HG02588 (cell line): ENCODE measurements around the gene DESI2.
"Not testable (repeated sequence)": the region's sequence is repeated elsewhere in the genome, so short reads cannot be mapped to it uniquely, and the experiment has no call there.

Source experiments
- ATAC-seq: cut with Tn5 transposase; IDR thresholded peaks from one replicate; pipeline ENCODE4 v1.9.1; 2021; ENCODE audit warnings: mild to moderate bottlenecking, moderate library complexity; ENCODE audit not compliant: unreplicated experiment

DESI2 gene

DNA sequence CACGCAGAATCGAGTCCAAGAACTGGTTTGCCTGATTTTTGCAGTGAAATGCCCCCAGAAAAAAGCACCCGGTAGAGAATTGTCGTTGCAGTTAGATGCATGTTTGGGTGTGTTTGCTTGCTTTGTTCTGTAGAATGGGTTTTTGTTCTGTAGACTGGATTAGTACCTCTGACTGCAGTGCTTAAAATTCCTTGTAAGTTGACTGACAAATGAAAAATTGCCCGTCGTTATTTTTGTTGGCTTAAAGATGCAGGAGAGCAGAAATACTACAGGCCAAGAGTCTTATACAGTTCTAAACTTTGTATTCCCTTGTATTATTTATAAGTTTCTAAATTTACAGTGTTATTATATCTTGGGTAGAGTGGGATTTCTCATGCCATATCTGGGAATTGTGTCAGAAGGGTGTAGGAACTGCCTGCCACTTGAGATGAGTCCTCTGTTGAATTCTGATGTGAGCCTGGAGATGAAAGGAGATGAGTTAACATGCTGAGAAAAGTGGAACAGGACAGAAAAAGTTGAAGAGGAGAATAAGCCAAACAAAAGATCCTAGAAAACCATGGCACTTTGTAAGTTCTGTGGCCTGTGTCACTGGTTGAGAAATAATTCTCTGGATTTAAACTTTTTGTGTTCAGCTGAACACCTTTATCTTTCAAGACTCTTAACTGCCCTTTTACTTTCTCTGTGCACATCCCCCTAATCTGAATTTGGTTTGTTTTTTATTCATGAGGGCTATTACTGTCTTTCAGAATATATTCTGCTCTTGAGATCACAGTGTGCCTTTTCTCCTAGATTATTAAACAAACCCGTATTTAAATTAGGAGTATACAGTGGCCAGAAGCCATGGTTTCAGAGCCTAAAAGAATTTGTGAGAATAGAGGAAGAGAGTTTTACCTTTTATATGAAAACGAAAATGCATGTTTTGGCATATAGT lies 1.4 kb downstream of the DESI2 start:
- ATAC-seq: no peak

DNA sequence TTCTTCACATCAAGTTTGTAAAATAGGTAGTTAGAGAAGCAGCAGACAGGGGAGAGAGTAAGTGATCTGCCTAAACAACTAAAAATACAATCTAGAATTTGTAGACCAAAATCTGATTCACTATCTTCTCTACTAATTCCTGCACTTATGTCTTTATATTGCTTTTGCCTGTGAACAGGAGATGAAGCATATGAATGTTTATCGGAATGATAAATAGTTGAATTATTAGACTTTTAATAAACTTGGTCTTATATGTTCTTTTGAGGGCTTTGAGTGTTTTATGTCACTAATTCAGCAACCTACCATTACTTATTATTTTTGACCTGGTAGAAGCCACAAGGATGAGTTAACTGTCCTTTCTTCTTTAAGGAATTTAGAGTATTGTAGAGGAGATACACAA lies 2.3 kb downstream of the DESI2 start:
- ATAC-seq: no peak

DNA sequence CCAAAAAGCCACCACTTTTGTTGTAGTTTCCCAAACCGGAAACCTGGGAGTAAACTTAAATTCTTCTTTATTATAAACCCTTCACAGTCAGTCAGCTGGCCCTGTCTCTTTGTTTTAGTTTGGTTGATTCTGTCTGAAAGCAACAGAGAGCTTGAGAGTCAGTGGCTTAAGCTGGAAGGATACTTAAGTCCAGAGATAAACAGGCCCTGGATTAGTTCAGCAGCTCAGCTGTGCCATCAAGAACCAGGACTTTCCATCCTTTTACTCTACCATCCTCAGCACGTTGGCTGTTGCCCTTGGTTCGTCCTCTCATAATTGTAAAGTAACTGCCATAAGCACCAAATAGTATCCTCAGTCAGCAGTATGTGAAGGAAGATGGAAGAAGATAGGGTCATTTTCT lies 4.5 kb downstream of the DESI2 start:
- no peak for ATAC-seq

DNA sequence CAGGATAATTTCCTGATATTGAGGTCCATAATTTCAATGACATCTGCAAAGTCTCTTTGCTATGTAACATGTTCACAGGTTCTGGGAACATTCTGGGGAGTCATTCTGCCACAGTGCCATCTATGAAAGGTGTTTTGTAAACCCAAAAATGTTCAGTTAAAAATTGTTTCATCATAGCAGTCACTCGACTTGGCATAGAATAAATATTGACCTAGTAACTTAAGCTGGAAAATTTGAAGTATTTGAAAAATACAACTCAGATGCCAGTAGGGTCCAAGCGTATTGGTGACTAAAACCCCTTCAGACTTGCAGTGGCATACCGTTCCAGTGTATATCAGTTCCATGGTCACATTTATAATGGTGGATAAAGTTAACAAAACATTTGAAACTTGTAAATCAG lies 6.8 kb downstream of the DESI2 start:
- no peak for ATAC-seq

DNA sequence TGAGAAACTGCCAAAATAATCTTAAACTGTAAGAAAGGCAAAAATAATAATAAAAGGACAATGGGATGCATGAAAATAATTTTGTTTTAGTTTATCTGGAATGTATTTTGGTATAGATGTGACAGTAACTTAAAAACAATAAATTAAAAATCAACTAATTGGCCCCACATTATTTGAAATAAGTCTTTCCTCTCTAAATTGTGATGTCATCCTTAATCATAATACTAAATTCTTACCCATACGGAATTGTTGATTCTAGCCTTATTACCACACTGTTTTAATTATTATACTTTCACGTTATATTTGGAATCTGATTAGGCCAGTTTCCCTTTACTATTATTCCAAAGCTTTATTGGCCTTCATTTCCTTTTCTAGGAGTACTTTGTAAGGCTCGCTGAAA lies 7.7 kb downstream of the DESI2 start:
- no peak for ATAC-seq

DNA sequence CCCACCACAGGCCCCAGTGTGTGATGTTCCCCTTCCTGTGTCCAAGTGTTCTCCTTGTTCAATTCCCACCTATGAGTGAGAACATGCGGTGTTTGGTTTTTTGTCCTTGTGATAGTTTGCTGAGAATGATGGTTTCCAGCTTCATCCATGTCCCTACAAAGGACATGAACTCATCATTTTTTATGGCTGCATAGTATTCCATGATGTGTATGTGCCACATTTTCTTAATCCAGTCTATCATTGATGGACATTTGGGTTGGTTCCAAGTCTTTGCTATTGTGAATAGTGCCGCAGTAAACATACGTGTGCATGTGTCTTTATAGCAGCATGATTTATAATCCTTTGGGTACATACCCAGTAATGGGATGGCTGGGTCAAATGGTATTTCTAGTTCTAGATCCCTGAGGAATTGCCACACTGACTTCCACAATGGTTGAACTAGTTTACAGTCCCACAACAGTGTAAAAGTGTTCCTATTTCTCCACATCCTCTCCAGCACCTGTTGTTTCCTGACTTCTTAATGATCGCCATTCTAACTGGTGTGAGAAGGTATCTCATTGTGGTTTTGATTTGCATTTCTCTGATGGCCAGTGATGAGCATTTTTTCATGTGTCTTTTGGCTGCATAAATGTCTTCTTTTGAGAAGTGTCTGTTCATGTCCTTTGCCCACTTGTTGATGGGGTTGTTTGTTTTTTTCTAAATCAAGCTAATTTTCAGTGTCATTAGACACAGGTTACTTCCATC lies 8.8 kb downstream of the DESI2 start:
- not testable (repeated sequence) for ATAC-seq

DNA sequence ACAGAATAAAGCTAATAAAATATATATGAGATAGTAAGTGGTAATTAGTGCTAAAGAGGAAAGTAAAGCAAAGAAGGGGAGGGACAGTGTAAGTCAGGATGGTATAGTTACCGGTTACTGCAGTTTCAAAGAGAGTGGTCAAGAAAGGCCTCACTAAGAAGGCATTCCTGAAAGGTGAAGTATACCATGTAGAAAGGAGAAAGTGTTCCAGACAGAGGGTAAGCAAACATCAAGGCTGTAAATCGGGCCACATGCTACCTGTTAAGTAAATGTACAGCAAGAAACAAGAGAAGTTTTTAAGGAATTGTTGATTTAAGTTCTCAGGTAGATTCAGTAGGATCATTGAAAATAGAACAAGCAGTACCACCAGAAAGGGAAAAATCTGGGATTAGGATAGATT lies 9.7 kb downstream of the DESI2 start:
- no peak for ATAC-seq

DNA sequence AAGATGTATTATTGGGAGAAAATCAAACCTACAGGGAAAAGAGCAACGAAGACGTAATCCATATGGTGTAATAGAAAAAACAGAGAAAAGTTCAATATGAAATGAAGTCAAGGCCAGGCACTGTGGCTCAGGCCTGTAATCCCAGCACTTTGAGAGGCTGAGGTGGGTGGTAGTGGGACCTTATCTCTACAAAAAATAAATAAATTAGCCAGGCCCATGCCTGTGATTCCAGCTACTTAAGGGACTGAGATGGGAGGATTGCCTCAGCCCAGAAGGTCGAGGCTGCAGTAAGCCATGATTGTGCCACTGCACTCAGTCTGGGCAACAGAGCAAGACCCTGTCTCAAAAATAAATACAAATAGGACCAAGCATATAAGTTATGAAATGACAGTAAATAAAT lies 11.4 kb downstream of the DESI2 start:
- ATAC-seq: no peak

DNA sequence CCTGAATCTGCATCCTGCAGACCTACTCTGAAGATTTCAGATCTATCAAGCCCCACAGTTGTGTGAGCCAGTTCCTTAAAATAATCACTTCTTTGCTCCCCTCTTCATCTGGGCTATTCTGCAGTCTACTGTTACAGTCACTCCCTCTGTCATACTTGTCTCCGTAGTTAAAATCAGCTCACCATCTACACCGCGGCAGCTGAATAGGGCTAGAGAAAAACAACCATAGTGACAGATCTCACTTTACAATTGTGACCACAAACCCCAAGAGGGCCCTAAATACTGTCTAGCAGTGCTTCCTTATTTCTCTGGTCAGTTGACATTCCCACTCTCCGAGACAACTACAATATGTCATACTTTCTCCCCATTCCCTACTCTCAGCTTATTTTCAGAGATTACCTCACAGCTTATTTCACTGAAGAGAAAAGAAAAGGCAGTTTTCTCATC lies 12.9 kb downstream of the DESI2 start:
- peak; percentile 88 for ATAC-seq

DNA sequence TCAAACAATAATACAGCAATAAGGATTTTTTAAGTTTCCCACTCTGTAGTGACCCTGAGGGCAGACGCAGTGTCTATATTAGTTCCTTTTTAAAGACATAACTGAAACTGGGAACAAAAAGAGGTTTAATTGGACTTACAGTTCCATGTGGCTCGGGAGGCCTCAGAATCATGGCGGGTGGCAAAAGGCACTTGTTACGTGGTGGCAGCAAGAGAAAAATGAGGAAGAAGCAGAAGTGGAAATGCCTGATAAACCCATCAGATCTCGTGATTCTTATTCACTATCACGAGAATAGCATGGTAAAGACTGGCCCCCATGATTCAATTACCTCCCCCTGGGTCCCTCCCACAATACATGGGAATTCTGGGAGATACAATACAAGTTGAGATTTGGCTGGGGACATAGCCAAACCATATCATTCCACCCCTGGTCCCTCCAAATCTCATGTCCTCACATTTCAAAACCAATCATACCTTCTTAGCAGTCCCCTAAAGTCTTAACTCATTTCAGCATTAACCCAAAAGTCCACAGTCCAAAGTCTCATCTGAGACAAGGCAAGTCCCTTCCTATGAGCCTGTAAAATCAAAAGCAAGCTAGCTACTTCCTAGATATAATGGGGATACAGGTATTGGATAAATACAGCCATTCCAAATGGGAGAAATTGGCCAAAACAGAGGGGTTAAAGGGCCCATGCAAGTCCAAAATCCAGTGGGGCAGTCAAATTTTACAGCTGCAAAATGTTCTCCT lies 13.9 kb downstream of the DESI2 start:
- ATAC-seq: not testable (repeated sequence)

DNA sequence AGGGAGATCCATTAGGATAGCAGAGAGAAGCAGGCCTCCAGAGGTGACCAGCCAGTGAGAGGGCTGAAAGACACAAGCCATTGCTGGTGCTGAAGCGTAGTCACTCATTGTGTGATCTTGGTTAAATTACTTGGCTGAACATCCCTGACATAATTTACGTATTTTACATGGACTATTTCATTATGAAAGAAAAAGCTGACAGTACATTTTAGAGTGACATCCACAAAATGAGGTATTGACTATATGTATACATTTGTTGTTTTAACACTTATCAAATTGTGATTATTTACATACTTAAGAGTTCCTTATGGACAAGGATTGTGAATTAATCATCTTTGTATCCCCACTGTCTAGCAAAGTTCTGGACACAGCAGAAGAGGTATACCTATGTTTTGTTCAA lies 14.9 kb downstream of the DESI2 start:
- no peak for ATAC-seq

DNA sequence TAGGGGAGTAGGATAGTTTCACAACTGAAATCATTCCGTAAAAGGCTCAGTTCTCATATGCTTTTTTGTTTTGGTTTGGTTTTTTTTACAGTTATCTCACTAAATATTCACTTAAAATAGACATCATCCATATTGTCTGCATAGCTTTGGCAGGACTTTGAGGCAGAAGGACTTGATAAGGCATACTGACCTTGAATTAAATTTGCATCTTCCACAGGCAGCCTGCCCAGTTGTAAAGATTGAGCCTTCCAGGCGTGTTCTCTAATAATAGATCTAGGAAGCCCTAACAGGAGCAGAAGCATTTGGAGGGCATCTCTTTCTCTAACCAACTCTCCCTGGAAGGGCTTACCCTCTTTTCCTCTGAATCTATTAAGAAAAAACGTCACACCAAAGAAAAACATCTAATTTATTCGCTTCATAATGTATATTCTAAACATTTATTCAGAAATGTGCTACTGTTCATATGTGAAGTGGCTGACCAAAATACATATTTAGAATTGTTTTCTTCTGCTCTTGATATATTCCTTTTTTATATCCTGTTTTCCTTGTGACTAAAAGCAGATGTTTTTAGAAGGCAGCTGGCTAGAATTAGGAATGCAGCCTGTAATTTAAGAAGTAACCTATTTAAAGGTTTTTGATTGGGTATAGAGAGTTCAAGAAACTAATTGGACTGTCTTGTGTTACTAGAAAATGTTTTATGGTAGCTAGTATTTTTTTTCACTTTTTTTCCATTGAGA lies 20.2 kb downstream of the DESI2 start:
- ATAC-seq: no peak

DNA sequence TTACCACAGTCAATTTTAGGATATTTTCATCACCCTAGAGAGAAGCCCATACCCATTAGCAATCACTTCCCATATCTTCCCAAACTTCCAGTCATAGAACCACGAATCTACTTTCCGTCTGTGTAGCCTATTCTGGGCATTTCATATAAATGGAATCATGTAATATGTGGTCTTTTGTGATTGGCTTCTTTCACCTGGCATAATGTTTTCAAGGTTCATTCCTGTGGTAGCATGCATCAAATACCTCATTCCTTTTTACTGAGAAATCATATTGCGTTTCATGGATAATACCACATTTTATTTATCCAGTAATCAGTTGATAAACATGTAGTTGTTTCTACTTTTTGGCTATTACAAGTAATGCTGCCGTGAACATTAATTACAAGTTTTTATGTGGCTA lies 21.5 kb downstream of the DESI2 start:
- ATAC-seq: no peak

DNA sequence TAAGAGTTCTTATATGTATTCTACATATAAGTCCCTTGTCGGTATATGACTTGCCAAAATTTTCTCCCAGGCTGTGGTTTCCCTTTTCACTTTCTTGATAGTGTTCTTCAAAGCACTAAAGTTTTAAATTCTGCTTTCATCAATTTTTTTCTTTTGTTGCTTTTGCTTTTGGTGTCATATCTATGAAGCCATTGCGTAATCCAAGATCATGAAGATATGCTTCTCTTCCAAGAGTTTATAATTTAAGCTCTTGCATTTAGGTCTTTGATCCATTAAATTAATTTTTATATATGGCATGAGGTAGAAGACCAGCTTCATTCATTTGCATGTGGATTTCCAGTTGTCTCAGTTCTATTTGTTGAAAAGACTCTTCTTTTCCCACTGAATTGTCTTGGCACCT lies 22.2 kb downstream of the DESI2 start:
- ATAC-seq: no peak

DNA sequence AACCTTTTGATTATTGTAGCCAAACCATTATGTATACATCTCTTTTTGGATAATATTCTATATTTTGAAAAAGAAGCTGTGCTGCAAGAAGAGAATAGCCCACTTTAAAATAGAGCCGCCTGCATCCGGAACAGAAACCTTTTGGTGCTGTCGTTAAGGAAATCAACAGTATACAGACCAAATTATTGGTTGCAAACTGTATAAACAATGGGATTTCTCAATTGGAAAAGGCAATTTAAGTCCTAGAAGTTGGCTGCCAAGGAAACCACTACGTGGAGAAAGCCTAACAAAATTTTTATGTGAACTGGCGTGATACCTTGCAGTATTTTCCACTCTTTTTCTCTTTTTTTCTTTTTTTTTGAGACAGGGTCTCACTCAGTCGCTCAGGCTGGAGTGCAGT lies 25.8 kb downstream of the DESI2 start:
- no peak for ATAC-seq

DNA sequence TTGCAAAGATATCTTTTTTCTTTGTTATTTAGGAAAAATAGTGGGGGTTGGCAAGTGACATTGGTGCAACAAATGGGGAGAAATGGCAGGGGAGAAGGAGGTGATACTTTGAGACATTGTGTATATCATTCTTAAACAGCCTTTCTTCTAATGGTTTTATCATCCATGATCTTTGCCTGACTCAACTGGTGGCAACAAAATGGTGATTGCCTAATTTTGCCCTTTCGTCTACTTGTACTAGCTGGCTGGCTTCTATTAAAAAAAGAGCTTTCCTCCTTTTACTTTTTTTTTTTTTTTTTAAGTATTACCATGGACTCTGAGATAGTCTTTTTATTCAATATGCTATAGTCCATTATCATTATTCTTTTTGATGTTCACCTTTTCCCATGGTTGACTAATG lies 27.7 kb downstream of the DESI2 start:
- no peak for ATAC-seq

DNA sequence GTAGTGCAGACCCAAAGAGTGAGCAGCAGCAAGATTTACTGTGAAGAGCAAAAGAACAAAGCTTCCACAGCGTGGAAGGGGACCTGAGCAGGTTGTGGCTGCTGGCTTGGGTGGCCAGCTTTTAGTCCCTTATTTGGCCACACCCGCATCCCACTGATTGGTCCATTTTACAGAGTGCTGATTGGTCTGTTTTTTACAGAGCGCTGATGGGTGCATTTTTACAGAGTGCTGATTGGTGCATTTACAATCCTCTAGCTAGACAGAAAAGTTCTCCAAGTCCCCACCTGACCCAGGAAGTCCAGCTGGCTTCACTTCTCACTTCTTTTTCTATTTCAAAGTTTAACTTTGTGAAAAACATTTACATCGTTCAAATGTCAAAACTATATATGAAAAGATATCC lies 29.2 kb downstream of the DESI2 start:
- not testable (repeated sequence) for ATAC-seq

DNA sequence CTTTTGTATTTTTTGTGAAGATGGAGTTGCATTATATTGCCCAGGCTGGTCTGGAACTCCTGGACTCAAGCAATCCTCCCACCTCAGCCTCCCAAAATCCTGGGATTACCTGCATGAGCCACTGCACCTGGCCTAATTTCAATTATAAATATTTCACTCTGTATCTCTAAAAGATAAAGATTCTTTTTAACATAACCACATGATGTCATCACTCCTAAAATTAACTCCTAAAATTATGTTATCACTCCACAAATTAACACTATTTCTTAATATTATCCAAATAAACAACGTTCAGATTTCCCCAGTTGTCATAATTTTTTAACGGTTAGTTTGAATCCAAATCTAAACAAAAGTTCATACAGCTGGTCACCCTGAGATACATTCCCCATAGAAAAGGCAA lies 43.0 kb downstream of the DESI2 start:
- ATAC-seq: no peak

DNA sequence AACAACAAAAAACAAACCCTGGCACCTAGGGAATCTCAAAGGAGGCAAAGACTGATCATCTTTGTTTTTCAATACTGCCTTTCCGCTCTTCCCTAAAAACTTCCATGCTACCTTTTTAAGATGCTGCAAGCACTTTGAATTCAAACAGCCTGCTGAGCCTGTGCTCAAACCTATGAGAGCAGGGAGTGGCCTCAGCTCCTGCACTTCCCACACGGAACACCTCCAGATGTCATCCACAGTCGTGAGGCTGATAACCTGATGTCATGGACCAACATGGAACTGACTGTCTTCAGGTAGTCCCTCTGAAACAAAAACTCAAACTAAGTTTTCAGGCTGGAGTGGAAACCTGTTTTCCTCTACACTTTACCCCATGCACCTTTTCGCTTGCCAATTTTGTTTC lies 46.8 kb downstream of the DESI2 start:
- no peak for ATAC-seq

DNA sequence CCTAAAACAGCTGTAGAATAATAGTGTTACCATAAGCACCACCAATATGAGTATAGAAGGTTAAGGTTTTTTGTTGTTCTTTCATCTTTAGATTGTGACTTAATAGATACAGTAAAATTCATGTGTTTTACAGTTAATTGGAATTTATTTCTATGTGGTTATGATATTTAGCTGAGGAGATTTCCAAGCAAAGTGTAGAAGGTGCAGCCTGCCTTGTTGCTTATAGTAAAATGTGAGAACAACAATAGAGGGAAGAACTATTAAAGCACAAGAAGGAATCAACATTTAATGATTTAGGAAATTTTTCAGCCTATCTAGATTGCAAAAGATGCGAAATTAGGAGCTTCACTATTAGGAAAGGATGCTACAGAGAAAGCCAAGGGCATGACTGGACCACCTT lies 47.9 kb downstream of the DESI2 start:
- ATAC-seq: no peak

DNA sequence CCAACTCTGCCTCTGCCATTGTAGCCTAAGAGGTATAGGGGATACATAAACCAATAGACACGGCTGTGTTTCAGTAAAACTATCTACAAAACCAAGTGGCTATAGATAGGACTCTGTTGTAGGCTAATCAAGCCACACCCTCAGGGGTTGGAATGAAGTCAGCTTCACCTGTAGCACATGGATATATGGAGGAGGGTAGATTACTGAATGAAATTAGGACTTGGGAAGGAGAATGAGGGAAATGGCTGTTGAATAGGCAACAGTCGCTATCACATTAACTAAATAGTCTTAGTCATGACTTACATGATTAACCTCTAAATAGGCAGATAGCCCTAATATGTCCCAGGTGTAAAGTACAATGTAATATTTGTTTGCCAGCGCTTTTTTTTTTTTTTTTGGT lies 49.7 kb downstream of the DESI2 start:
- no peak for ATAC-seq
